Type B pancreatic cell (in vitro differentiated cells): ENCODE results near the gene EHMT1. TPM values are rescaled to one million over a fixed set of nuclear protein-coding genes. Genes with fewer than 3 reads are reported as not detected.

Experiments
- microRNA-seq: library from miRNA; unstranded; fragments of <30 nt; microRNA quantifications from one replicate; pipeline ENCODE4, GENCODE V29; 2020
- total RNA-seq: library from RNA; stranded (reverse); gene quantifications from 2 replicates; pipeline ENCODE4 v1.2.1, GENCODE V29; 2021; ENCODE audit warnings: low replicate concordance

EHMT1 gene
- total RNA-seq, 1 donor from 2014 or later = 111 TPM

Small RNA genes within 50 kb of the gene (microRNA-seq; reads per million reads assigned to microRNA genes)
- gene MIR602 = not detected

Other genes starting within 250 kb of the EHMT1 start
- gene EXD3, start 195.8 kb upstream of the EHMT1 start, total RNA-seq = 15.5 and 19.5 TPM in 2 replicates
- 6.4 and 14.3 TPM in 2 replicates for gene NOXA1, start 195.6 kb upstream of the EHMT1 start, total RNA-seq
- gene ENTPD8, start 177.6 kb upstream of the EHMT1 start, total RNA-seq = 2.1 and 3.5 TPM in 2 replicates
- 51.2 and 67.8 TPM in 2 replicates for gene NSMF, start 159.7 kb upstream of the EHMT1 start, total RNA-seq
- 2.5 and 3.1 TPM in 2 replicates for gene PNPLA7, start 68.6 kb upstream of the EHMT1 start, total RNA-seq
- gene MRPL41, start 67.1 kb upstream of the EHMT1 start, total RNA-seq = 50.4 and 51.6 TPM in 2 replicates
- gene DPH7, start 40.1 kb upstream of the EHMT1 start, total RNA-seq = 33.8 and 45.8 TPM in 2 replicates
- gene ZMYND19, start 28.5 kb upstream of the EHMT1 start, total RNA-seq = 41.7 and 45.3 TPM in 2 replicates
- gene ARRDC1, start 13.3 kb upstream of the EHMT1 start, total RNA-seq = 46.4 and 96.6 TPM in 2 replicates